ENCODE data around the gene UBR4. TPM values are rescaled to one million over a fixed set of nuclear protein-coding genes. Genes with fewer than 3 reads are reported as not detected.

Gene UBR4
- total and polyA plus RNA-seq, 2 donors from 2014 or later: 167 to 319 TPM

GRCh38 chr1:19199329-19199968 is 10.6 kb downstream of the UBR4 start:
- no peaks in the 10 kb centered on the region for H3K9me3 ChIP-seq (ENCODE audit: control insufficient read depth in 2 of 3, insufficient read depth in 1 of 3, low read length in 3 of 3)
- H3K4me3 ChIP-seq (ENCODE audit: low read length in 3 of 3): no peak overlapping the region
- no peak overlapping the region for H3K27ac ChIP-seq (ENCODE audit: low read depth in 2 of 2, low read length in 2 of 2)
- DNase-seq (no peak), FAIRE-seq (no peak)
- no peak for TF ChIP-seq CTCF (IDR thresholded peaks at IDR 0.05; ENCODE audit: borderline replicate concordance, extremely low read depth, insufficient read depth)
- H3K36me3 ChIP-seq (ENCODE audit: control insufficient read depth in 2 of 3, insufficient read depth in 3 of 3, low read length in 3 of 3): peaks cover 0 to 51% (median 39%) of the 10 kb centered on the region in 3 donors
- intact Hi-C loops (cut with DNase I): no loop called here
- H3K9ac ChIP-seq (ENCODE audit: low read length in 3 of 3): no peak overlapping the region
- H3K27me3 ChIP-seq (ENCODE audit: control insufficient read depth, insufficient read depth, low read length): no peaks in the 10 kb centered on the region
- no peaks in the 10 kb centered on the region for H3K4me1 ChIP-seq (ENCODE audit: control insufficient read depth in 2 of 3, insufficient read depth in 2 of 3, low read depth in 1 of 3, low read length in 3 of 3)

GRCh38 chr1:19198820-19199219 is 11.2 kb downstream of the UBR4 start:
- no peaks in the 10 kb centered on the region for H3K4me1 ChIP-seq (ENCODE audit: control insufficient read depth in 2 of 3, insufficient read depth in 2 of 3, low read depth in 1 of 3, low read length in 3 of 3)
- no peaks in the 10 kb centered on the region for H3K9me3 ChIP-seq (ENCODE audit: control insufficient read depth in 2 of 3, insufficient read depth in 1 of 3, low read length in 3 of 3)
- no peak overlapping the region for H3K4me3 ChIP-seq (ENCODE audit: low read length in 3 of 3)
- H3K9ac ChIP-seq (ENCODE audit: low read length in 3 of 3): no peak overlapping the region
- FAIRE-seq (no peak), DNase-seq (no peak)
- H3K27me3 ChIP-seq (ENCODE audit: control insufficient read depth, insufficient read depth, low read length): no peaks in the 10 kb centered on the region
- intact Hi-C loops (cut with DNase I): no loop called here
- TF ChIP-seq CTCF (IDR thresholded peaks at IDR 0.05; ENCODE audit: borderline replicate concordance, extremely low read depth, insufficient read depth): no peak
- no peak overlapping the region for H3K27ac ChIP-seq (ENCODE audit: low read depth in 2 of 2, low read length in 2 of 2)
- H3K36me3 ChIP-seq (ENCODE audit: control insufficient read depth in 2 of 3, insufficient read depth in 3 of 3, low read length in 3 of 3): peaks cover 0 to 56% (median 42%) of the 10 kb centered on the region in 3 donors

- Histone ChIP-seq H3K4me3 (ENCODE audit: low read length in 3 of 3) (no peak overlapping the region), H3K9me3 (ENCODE audit: control insufficient read depth in 2 of 3, insufficient read depth in 1 of 3, low read length in 3 of 3) (no peaks in the 10 kb centered on the region), H3K27me3 (ENCODE audit: control insufficient read depth, insufficient read depth, low read length) (no peaks in the 10 kb centered on the region), H3K9ac (ENCODE audit: low read length in 3 of 3) (no peak overlapping the region), H3K27ac (ENCODE audit: low read depth in 2 of 2, low read length in 2 of 2) (no peak overlapping the region), H3K36me3 (ENCODE audit: control insufficient read depth in 2 of 3, insufficient read depth in 3 of 3, low read length in 3 of 3) (peaks cover 4 to 66% (median 52%) of the 10 kb centered on the region in 3 donors), H3K4me1 (ENCODE audit: control insufficient read depth in 2 of 3, insufficient read depth in 2 of 3, low read depth in 1 of 3, low read length in 3 of 3) (no peaks in the 10 kb centered on the region)
- intact Hi-C loops (cut with DNase I): no loop called here
- no peak for DNase-seq
- no peak for TF ChIP-seq CTCF (IDR thresholded peaks at IDR 0.05; ENCODE audit: borderline replicate concordance, extremely low read depth, insufficient read depth)
- no peak for FAIRE-seq
Observed at GRCh38 chr1:19197845-19198244, 12.2 kb downstream of the UBR4 start.

GRCh38 chr1:19196331-19196730 is 13.7 kb downstream of the UBR4 start:
- no peak overlapping the region for H3K27ac ChIP-seq (ENCODE audit: low read depth in 2 of 2, low read length in 2 of 2)
- peaks cover 7 to 78% (median 59%) of the 10 kb centered on the region in 3 donors for H3K36me3 ChIP-seq (ENCODE audit: control insufficient read depth in 2 of 3, insufficient read depth in 3 of 3, low read length in 3 of 3)
- no peak overlapping the region for H3K9ac ChIP-seq (ENCODE audit: low read length in 3 of 3)
- TF ChIP-seq CTCF (IDR thresholded peaks at IDR 0.05; ENCODE audit: borderline replicate concordance, extremely low read depth, insufficient read depth): no peak
- intact Hi-C loops (cut with DNase I): no loop called here
- no peak for DNase-seq
- no peaks in the 10 kb centered on the region for H3K4me1 ChIP-seq (ENCODE audit: control insufficient read depth in 2 of 3, insufficient read depth in 2 of 3, low read depth in 1 of 3, low read length in 3 of 3)
- H3K9me3 ChIP-seq (ENCODE audit: control insufficient read depth in 2 of 3, insufficient read depth in 1 of 3, low read length in 3 of 3): no peaks in the 10 kb centered on the region
- no peak for FAIRE-seq
- no peaks in the 10 kb centered on the region for H3K27me3 ChIP-seq (ENCODE audit: control insufficient read depth, insufficient read depth, low read length)
- no peak overlapping the region for H3K4me3 ChIP-seq (ENCODE audit: low read length in 3 of 3)
